Parathyroid adenoma (tissue), 2 donors: ENCODE data around the gene FRMD1.

Source experiments
- H2AFZ ChIP-seq: fragments of 300-600 bp; sonication (generic); one replicate; pipeline ENCODE4 v1.7.0; 2017; ENCODE audit warnings: antibody characterized with exemption, mild to moderate bottlenecking
- H3K27ac ChIP-seq: fragments of 300-600 bp; sonication (generic); one replicate; pipeline ENCODE4 v1.7.0; 2017
- H3K27me3 ChIP-seq: fragments of 300-600 bp; sonication (generic); one replicate; pipeline ENCODE4 v1.7.0; 2017; ENCODE audit warnings: low read length; ENCODE audit not compliant: control insufficient read depth, insufficient read depth
- H3K36me3 ChIP-seq: fragments of 300-600 bp; sonication (generic); one replicate; pipeline ENCODE4 v1.7.0; 2017; ENCODE audit warnings: low read length; ENCODE audit not compliant: control insufficient read depth, insufficient read depth
- H3K4me1 ChIP-seq: fragments of 300-600 bp; sonication (generic); one replicate; pipeline ENCODE4 v1.7.0; 2017; ENCODE audit warnings: control low read depth
- H3K4me2 ChIP-seq: fragments of 300-600 bp; sonication (generic); one replicate; pipeline ENCODE4 v1.7.0; 2017; ENCODE audit warnings: low read length
- H3K4me3 ChIP-seq: fragments of 300-600 bp; sonication (generic); one replicate; pipeline ENCODE4 v1.7.0; 2017; ENCODE audit warnings: low read depth, low read length
- H3K79me2 ChIP-seq: fragments of 300-600 bp; sonication (generic); one replicate; pipeline ENCODE4 v1.7.0; 2017; ENCODE audit warnings: control low read depth
- H3K9ac ChIP-seq: fragments of 300-600 bp; sonication (generic); one replicate; pipeline ENCODE4 v1.7.0; 2017; ENCODE audit warnings: mild to moderate bottlenecking
- H3K9me3 ChIP-seq: fragments of 300-600 bp; sonication (generic); one replicate; pipeline ENCODE4 v1.7.0; 2017; ENCODE audit warnings: low read length; ENCODE audit not compliant: control insufficient read depth
- TF ChIP-seq, protein P1 (sequence below): fragments of 300-600 bp; sonication (generic); IDR thresholded peaks from one replicate; pipeline ENCODE4 v1.7.0; 2017; ENCODE audit warnings: antibody characterized with exemption, mild to moderate bottlenecking
- donor health status: primary hyperparathyroidism.

FRMD1 gene

DNA sequence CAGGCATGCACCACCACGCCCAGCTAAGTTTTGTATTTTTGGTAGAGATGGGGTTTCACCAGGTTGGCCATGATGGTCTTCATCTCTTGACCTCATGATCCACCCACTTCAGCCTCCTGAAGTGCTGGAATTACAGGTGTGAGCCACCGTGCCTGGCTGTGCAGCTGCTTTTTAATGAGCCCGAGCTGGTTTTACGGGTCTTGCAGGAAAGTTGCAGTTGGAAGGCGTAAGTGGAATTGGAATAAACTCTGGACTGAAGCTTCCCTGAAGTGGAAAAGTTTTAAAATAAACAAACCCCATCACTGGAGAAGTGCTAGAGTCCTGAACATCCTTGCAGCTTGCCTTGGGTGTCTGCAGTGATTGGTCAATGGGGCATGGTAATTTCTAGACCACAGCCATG is 41.2 kb downstream of the FRMD1 start:
- H3K9me3 ChIP-seq = no peaks in the 10 kb centered on the region
- no peaks in the 10 kb centered on the region for H3K36me3 ChIP-seq

DNA sequence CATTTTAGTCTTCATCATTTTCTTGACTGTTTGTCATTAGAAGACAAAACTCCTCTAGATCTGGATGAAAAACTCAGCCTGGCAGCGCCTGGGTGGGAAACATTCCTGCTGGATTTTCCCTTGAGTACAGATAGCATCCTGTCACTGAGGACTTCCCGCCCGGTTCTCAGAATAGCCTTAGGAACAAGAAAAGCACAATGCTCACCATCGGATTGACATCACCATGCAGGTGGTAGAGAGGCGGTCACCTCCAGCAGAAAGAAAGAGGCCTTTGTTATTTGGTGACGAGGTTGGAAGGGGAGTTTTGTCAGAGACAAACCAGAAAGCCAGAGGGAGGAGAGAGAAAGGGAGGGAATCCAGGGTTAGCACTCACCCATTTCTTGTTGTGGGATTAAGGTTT is 41.8 kb downstream of the FRMD1 start:
- Histone ChIP-seq H3K4me2 (no peak overlapping the region), H3K36me3 (no peaks in the 10 kb centered on the region), H3K27me3 (no peaks in the 10 kb centered on the region), H3K4me1 (no peaks in the 10 kb centered on the region), H3K27ac (no peak overlapping the region), H3K79me2 (no peaks in the 10 kb centered on the region), H3K9ac (no peak overlapping the region), H3K4me3 (no peak overlapping the region), H2AFZ (no peak overlapping the region), H3K9me3 (no peaks in the 10 kb centered on the region)
- TF ChIP-seq, protein P1, sequence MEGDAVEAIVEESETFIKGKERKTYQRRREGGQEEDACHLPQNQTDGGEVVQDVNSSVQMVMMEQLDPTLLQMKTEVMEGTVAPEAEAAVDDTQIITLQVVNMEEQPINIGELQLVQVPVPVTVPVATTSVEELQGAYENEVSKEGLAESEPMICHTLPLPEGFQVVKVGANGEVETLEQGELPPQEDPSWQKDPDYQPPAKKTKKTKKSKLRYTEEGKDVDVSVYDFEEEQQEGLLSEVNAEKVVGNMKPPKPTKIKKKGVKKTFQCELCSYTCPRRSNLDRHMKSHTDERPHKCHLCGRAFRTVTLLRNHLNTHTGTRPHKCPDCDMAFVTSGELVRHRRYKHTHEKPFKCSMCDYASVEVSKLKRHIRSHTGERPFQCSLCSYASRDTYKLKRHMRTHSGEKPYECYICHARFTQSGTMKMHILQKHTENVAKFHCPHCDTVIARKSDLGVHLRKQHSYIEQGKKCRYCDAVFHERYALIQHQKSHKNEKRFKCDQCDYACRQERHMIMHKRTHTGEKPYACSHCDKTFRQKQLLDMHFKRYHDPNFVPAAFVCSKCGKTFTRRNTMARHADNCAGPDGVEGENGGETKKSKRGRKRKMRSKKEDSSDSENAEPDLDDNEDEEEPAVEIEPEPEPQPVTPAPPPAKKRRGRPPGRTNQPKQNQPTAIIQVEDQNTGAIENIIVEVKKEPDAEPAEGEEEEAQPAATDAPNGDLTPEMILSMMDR = no peak

More for the DNA sequence above, 41.2 kb downstream of the FRMD1 start:
- Histone ChIP-seq H3K9ac (no peak overlapping the region), H2AFZ (no peak overlapping the region), H3K27ac (no peak overlapping the region), H3K4me1 (no peaks in the 10 kb centered on the region), H3K4me2 (no peak overlapping the region), H3K4me3 (no peak overlapping the region), H3K27me3 (no peaks in the 10 kb centered on the region), H3K79me2 (no peaks in the 10 kb centered on the region)
- TF ChIP-seq, protein P1 = no peak

DNA sequence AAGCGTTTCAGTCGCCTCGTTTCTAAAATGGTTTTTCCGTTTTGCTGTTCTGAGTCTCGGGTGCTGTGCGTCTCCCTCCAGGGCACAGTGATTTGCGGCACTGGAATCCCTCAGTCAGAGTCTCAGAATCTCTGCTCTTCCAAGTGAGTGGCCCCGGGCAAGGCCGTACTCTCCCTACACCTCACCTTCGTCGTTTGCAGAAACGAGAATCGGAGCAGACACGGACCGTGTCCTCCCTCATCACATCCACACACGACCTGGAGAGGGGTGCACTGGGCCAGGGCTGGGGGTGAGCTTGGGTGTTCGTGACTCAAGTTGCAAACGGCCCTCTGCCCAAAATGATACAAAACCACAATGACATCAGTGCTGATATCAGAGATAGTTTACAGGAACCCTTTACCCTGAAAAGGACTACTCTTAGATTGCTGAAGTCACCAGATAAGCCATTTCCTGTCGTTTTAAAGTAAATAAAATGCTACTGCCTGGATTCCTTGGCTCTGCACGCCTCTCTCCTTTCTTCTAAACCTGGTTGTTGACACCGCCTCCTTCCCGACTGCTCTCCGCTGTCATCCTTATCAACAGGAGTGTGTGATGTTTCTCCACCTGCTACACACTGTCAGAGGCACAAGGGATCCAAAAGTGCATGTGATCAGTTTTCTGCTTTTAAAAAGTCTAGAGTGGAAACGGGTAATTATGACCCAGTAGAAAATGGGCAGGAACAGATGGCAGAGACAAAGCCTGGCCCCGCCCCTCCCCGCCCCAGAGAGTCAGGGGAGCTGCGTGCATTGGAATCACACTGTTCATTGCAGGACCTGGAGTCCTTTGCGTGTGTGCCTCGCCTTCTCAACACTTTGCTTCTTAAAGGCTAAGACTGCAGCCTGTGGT is 43.1 kb downstream of the FRMD1 start:
- H3K27ac ChIP-seq = peak overlapping the region; percentile 46

DNA sequence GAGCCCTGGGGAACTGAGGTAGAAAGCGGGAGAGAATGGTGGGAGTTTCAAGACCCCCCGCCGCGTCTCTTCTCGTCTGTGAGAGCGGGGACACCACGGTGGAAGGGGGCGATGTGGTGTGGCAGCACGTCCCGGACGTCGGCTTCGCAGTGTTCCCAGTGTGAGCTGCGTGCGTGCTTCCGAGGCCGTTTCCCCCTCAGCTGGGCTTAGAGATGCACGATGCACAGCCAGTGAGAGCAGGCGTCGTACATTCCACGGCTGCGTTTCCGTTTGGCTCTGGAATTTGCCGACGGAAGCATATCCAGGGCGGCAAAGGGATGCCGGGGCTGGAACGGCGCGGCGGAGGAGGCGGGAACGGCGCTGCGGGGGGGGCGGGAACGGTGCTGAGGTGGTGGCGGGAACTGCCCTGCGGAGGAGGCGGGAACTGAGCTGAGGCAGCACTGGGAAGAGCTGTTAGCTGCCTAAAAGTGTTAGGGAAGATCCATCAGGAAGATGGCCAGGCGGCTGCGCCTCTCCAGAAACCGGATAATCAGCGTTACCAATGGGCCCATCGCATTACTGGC is 43.8 kb downstream of the FRMD1 start:
- Histone ChIP-seq H2AFZ (peak overlapping the region; percentile 57), H3K79me2 (no peaks in the 10 kb centered on the region), H3K4me2 (peak overlapping the region; percentile 45), H3K27ac (peak overlapping the region; percentile 55), H3K4me3 (no peak overlapping the region), H3K9ac (no peak overlapping the region), H3K9me3 (no peaks in the 10 kb centered on the region), H3K4me1 (no peaks in the 10 kb centered on the region), H3K36me3 (no peaks in the 10 kb centered on the region), H3K27me3 (no peaks in the 10 kb centered on the region)
- TF ChIP-seq, protein P1 = no peak

More for the DNA sequence above, 43.1 kb downstream of the FRMD1 start:
- H3K9ac ChIP-seq = no peak overlapping the region
- TF ChIP-seq, protein P1 = no peak
- no peaks in the 10 kb centered on the region for H3K9me3 ChIP-seq
- H3K36me3 ChIP-seq = no peaks in the 10 kb centered on the region
- peak overlapping the region; percentile 57 for H2AFZ ChIP-seq
- no peaks in the 10 kb centered on the region for H3K27me3 ChIP-seq
- H3K79me2 ChIP-seq = no peaks in the 10 kb centered on the region
- no peak overlapping the region for H3K4me3 ChIP-seq
- peak overlapping the region; percentile 16 for H3K4me2 ChIP-seq
- H3K4me1 ChIP-seq = no peaks in the 10 kb centered on the region
